ENCODE data around the gene SAMM50.

GRCh38 chr22:43988116-43988820 lies 33.0 kb downstream of the SAMM50 start:
- no peak for TF ChIP-seq CTCF (IDR thresholded peaks at IDR 0.05)
- TF ChIP-seq POLR2A (IDR thresholded peaks at IDR 0.05): no peak
- TF ChIP-seq EP300 (IDR thresholded peaks at IDR 0.05): no peak
